NCI-H2227 (cell line): ENCODE data around the gene OLFM4.
A peak's percentile ranks its signal among the peaks of the same experiment; 100 is the strongest.
"Not testable (repeated sequence)": the region's sequence is repeated elsewhere in the genome, so short reads cannot be mapped to it uniquely, and the experiment has no call there.

ENCODE experiments used
- DNase-seq: peaks from one replicate; lab custom pipeline; 2025; ENCODE audit not compliant: unreplicated experiment; lab: John Stamatoyannopoulos, UW

The OLFM4 gene

GRCh38 chr13:53028637-53029203 lies at the start of gene OLFM4:
Gene OLFM4, plus strand, starts transcription at chr13:53028813. Its CDS starts 24 bp downstream, at chr13:53028837.
- no peak for DNase-seq

DNA sequence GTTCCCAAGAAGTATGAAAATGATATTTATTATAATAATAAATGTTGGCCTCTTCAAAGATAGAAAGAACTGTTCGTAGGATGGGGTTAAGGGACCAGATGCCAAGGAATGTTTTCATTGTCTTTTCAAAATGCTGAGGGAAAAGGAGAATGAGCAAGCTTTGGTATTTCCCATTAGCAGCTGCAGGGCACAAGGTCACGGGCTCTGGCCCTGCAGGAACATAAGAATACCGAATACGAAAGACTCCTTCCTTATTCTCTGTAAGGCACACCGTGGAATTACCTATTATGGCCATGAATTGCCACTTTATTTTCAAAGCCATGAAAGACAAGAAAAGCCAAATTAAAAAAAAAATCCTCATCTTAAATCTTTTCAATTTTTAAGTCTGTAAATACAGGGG lies 49.6 kb upstream of the OLFM4 start:
- DNase-seq: no peak

- no peak for DNase-seq
Measured at GRCh38 chr13:52980695-52981094, 47.9 kb upstream of the OLFM4 start.

DNA sequence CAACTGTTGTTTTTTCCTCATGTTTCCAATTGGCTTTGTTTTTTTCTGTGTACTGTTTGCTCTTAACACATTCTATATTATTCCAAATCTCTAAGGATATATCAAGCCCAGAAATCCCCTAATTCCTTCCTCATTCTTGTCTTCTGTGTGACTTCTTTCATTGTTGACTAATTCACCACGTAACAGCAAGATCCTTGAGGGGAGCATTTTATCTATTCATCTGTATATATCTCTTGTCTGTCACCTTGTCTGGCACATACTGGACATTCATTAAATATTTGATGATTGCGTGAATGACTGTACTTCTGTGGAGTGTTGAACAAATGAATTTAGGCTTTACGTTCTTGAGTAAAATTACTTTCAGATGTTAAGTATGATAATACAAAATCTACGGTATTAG lies 44.8 kb upstream of the OLFM4 start:
- no peak for DNase-seq

- DNase-seq: no peak
Measured at GRCh38 chr13:52984881-52985363, 43.7 kb upstream of the OLFM4 start.

DNA sequence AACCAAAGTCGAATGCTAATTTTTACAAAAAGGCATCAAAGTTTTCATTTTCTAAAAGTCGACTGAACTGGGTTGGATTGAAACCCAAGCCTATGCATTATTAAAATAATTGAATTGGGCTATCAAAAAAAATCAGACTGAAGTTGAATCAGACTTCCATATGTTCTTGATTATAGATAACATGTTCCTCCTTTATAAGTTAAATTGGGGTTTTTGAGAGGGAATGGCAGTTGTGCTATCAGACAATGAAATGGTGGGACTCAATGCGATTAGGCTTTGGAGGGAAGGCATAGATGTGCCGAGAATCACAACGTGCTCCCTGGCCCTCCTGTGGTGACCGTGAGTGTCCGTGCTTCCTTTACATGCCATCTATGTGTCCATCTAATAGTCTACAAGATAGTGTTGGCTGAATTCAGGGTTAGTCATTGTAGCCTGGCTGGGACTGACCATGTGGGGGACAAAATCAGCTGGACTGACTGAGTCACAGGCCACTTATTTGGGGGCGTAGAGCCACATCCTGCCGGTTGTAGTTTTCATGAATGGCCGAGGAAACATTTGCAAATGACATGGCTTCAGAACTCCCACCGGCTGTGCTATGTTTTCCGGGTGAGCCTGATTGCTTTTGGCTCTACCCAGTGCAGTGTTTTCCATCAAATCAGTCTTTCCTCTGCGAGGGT lies 37.1 kb upstream of the OLFM4 start:
- no peak for DNase-seq

DNA sequence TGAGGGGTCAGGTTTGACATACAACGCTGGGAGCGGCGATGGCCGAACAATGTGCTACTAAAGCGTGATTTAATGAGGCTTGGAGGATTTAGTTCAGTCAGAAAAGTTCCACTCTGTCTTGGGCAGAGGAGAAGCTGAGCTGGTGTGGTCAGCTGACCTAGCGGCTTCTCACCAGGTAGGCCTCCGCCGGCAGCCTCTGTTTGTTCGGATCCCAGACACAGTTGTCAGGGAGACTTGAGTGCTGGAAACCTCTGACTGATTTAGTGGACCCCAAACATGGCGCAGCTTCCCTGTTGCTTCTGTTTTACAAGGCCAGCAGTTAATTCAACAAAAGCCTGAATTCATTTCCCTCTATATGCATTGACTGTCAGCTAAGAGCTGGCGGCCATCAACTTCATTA lies 36.5 kb upstream of the OLFM4 start:
- DNase-seq: no peak

GRCh38 chr13:52994051-52994450 lies 34.6 kb upstream of the OLFM4 start:
- no peak for DNase-seq

GRCh38 chr13:52994865-52995264 lies 33.7 kb upstream of the OLFM4 start:
- DNase-seq: no peak

DNA sequence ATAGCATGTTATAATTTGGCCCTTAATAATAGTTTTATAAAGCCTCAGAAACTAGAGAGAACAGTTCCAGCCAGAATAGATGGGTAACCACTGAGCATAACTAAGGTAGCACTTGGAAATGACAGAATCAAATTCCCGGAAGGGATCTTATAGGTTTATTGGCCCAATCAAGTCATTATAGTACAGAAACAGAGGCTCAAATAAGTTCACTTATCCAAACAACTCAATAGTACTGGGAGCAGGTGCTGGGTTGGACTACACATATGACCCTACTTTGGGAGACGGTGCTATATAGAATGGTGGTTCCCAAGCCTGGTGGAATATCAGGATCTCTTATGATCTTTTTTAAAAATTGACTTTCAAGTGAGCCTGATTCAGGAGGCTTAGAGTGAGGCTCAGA lies 32.7 kb upstream of the OLFM4 start:
- DNase-seq: no peak

GRCh38 chr13:52997951-52998876 lies 30.4 kb upstream of the OLFM4 start:
- no peak for DNase-seq

DNA sequence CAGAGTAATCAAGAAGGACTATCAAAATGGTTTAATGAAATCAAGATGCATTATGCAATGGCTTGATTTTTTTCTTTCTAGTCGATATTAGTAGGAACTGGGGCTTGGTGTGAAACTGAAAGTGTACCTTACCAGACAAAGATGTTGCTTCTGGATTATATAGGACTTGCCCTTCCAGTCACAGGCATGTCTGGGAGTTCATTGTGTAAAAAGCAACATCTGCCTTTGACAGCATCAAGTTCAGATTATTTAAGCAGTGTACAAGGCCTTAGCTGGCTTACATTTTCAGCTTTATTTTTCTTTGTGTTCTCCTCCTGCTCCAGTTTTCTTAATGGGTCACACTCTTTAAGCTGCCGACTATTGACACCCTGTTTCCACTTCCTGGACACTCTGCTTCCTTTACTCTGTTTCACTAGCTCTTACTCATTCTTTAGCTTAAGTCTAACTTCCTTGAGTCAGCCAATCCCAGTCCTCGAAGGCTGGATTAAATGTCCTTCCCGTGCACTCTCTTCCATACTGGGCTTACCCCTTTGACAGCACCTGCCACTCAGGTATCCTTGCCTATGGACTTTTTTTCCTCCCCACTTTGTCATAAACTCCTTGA lies 29.4 kb upstream of the OLFM4 start:
- DNase-seq: no peak

DNA sequence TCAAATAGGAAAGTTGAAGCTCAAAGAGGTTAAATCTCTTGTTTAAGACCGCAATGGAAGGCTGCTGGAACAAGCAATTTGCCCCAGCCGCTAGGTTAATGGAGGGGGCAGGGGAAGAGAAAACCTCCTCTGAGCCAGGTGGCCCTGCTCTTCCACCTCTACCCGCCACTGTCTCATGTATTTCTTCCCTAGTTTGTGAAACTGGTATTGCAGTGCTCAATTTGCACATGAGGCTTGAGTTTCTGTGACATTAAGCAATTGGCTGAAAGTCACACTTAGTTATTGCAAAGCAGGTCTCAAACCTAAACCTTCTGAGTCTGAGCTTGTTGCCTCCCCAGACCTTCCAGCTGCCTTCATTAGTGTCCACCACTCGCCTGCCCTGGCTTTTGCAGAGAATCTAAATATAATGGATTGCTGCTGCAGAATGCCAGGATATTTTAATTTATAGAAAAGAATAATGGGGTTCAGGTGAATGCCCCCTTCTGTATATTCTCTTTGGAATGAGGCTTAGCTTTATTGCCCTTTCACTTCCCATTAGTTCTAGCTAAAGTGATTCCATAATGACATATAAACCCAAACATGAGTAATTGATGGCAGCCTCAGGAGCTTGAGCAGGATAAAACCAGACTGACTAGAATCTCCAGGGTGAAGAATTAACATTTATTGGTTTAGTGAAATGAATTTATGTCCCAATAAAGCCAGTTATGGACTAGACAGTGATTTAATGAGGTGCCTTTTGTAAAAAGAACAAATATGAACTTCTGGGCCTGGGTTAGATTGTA lies 27.0 kb upstream of the OLFM4 start:
- DNase-seq: no peak

GRCh38 chr13:53004573-53004972 lies 24.0 kb upstream of the OLFM4 start:
- DNase-seq: peak; percentile 6

DNA sequence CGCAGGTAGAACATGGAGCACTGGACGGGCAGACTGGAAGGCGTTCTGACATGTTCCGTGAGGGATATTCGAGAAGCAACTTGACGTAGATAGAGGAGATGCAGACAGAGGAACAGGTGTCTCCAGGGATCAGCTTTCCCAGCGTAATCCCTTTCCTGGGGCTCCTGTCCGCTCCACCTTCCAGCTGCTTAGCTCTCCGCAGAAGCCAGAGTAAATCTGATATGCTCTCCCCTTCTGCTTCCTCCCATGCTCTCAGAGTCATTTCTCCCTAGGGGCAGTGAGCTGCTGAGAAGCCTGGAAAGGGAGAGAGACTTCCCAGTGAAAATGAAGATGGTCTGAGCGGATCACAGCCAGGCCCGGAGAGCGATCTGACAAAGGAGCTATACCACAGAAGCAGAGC lies 23.0 kb upstream of the OLFM4 start:
- no peak for DNase-seq

DNA sequence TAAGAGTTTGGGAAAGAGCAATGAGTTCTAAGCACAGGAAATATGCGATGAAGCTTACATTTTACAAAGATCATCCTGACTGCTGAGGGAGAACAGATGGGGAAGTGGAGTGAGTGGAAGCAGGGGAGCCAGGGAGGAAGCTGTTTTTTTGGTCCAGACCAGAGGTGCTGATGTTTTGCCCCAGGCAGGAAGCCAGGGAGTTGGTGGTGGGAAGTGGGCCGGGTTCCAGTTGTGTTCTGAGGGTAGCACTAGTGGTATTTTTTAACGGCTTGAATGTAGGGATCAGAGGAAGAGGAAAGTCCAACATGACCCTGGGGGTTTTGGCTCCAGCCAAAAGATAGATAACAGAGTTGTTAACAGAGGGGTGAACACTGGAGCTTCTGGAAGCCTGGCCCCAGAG lies 20.7 kb upstream of the OLFM4 start:
- no peak for DNase-seq

DNA sequence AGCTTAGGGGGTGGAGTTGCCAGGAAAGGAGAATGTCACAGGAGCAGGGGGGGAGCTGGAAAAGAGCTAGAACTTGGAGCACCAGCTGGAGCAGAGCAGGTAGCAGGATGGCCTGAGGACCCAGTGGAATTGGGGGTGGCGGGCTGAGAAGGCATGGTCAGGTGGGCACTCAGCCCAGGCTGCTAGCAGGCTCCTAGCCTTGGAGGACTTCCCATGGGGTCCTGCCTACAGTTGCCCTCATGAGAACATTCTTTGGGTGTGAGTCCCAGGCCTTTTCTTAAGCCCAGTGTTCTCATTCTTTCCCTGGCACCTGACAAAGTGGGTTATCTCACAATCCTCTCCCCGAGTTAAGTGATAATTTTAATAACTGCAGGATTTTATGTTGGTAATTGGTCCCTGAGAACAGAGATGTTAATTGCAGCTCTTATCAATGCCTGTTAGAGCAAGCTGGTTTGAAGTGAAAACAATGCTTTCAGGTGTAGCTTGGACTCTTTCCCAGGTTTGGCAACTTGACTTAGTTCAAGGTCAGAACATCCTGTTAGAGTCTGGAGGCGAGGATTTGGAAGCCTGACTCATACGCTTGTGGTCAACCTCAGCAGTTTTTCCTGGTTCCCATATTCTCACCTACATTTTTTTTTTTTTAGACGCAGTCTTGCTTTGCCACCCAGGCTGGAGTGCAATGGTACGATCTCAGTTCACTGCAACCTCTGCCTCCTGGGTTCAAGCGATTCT lies 18.1 kb upstream of the OLFM4 start:
- DNase-seq: no peak

GRCh38 chr13:53012707-53013106 lies 15.9 kb upstream of the OLFM4 start:
- no peak for DNase-seq

DNA sequence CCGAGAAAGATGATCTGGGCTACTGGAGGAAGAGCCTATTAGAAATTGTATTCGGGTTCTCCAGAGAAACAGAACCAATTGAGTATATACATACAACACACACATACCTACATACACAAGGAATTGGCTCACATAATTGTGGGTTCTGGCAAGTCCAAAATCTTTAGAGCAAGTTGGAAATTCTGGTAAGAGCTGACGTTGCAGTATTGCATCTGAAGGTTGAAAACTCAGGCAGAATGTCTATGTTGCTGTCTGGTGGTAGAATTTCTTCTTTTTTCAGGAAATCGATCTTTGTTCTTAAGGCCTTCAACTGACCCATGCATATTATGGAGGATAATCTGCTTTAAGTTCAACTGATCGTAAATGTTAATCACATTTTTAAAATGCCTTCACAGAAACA lies 15.5 kb upstream of the OLFM4 start:
- no peak for DNase-seq

GRCh38 chr13:53014018-53014417 lies 14.6 kb upstream of the OLFM4 start:
- not testable (repeated sequence) for DNase-seq
